GM23248 (cell line): ENCODE results near the gene LLPH. TPM values are rescaled to one million over a fixed set of nuclear protein-coding genes. Genes with fewer than 3 reads are reported as not detected.

Source experiments
- DNase-seq: peaks from one replicate; pipeline ENCODE4 v3.0.0-alpha.2; 2015
- H2AFZ ChIP-seq: fragments of 200-600 bp; sonication (generic); 2 replicates; pipeline ENCODE4 v1.6.1; 2016; ENCODE audit warnings: antibody characterized with exemption
- H3F3A ChIP-seq: fragments of 200-600 bp; sonication (generic); 2 replicates; pipeline ENCODE4 v1.6.1; 2016; ENCODE audit warnings: mild to moderate bottlenecking, antibody characterized with exemption, mixed run types; ENCODE audit not compliant: insufficient read depth
- H3K27ac ChIP-seq: fragments of 200-600 bp; sonication (generic); 2 replicates; pipeline ENCODE4 v1.5.1; 2016; ENCODE audit warnings: mild to moderate bottlenecking
- H3K27me3 ChIP-seq: fragments of 200-600 bp; sonication (generic); replicated peaks from 2 replicates; pipeline ENCODE4 v1.6.1; 2016; ENCODE audit warnings: mild to moderate bottlenecking; ENCODE audit not compliant: insufficient read depth
- H3K36me3 ChIP-seq: fragments of 200-600 bp; sonication (generic); 2 replicates; pipeline ENCODE4 v1.6.1; 2016; ENCODE audit warnings: low read depth, mild to moderate bottlenecking
- H3K4me1 ChIP-seq: fragments of 200-600 bp; sonication (generic); 2 replicates; pipeline ENCODE4 v1.6.1; 2016; ENCODE audit warnings: mild to moderate bottlenecking; ENCODE audit not compliant: insufficient read depth
- H3K4me2 ChIP-seq: fragments of 200-600 bp; sonication (generic); one replicate; pipeline ENCODE4 v1.6.1; 2016; ENCODE audit warnings: mild to moderate bottlenecking; ENCODE audit not compliant: unreplicated experiment
- H3K4me3 ChIP-seq: fragments of 200-600 bp; sonication (generic); 2 replicates; pipeline ENCODE4 v1.5.1; 2016; ENCODE audit warnings: mild to moderate bottlenecking
- H3K79me2 ChIP-seq: fragments of 200-600 bp; sonication (generic); 2 replicates; pipeline ENCODE4 v1.6.1; 2016; ENCODE audit warnings: mild to moderate bottlenecking; ENCODE audit not compliant: insufficient read depth
- H3K9ac ChIP-seq: fragments of 200-600 bp; sonication (generic); 2 replicates; pipeline ENCODE4 v1.6.1; 2016; ENCODE audit warnings: mild to moderate bottlenecking
- H3K9me2 ChIP-seq: fragments of 200-600 bp; sonication (generic); 2 replicates; pipeline ENCODE4 v1.6.1; 2016; ENCODE audit warnings: mixed run types, mild to moderate bottlenecking, moderate library complexity; ENCODE audit not compliant: insufficient read depth
- H3K9me3 ChIP-seq: fragments of 200-600 bp; sonication (generic); one replicate; pipeline ENCODE4 v1.6.1; 2017; ENCODE audit warnings: low read depth
- H4K20me1 ChIP-seq: fragments of 200-600 bp; sonication (generic); 2 replicates; pipeline ENCODE4 v1.6.0; 2016; ENCODE audit not compliant: insufficient read depth
- EZH2 ChIP-seq: fragments of 200-600 bp; sonication (generic); IDR thresholded peaks from 2 replicates; pipeline ENCODE4 v1.6.1; 2018; ENCODE audit warnings: antibody characterized with exemption, mild to moderate bottlenecking; ENCODE audit not compliant: insufficient read depth, poor library complexity, severe bottlenecking
- EZH2phosphoT487 ChIP-seq: fragments of 200-600 bp; sonication (generic); IDR thresholded peaks from 2 replicates; pipeline ENCODE4 v1.6.1; 2018; ENCODE audit warnings: antibody characterized with exemption, moderate library complexity, mild to moderate bottlenecking, low read depth; ENCODE audit not compliant: insufficient read depth
- WGBS, 2 experiments: methylation state at CpG; one replicate each; pipeline ENCODE4 v1.1.6; 2015 to 2017; ENCODE audit warnings: low lambda C conversion rate in 2 of 2, low coverage in 1 of 2; ENCODE audit errors: missing lambda C conversion rate in 2 of 2; 5-methylcytosine and 5-hydroxymethylcytosine counted together
- in situ Hi-C: fragments of 300-500 bp; cut with MboI; formaldehyde crosslinking; loops from 2 replicates; pipeline ENCODE4 v1.15.0; 2020
- polyA plus RNA-seq: library from polyadenylated mRNA; unstranded; fragments of >200 nt; fragmentation: Nextera tagmentation; extraction: Ambion mirVana; gene quantifications from 2 replicates; pipeline ENCODE4 v1.2.1, GENCODE V29; 2016
- total RNA-seq: library from RNA; depleted of rRNA; stranded (reverse); fragments of >200 nt; shearing (Covaris generic); gene quantifications from 2 replicates; pipeline ENCODE4 v1.2.3, GENCODE V29; 2014; rRNA removed

LLPH gene
- total and polyA plus RNA-seq, 2 experiments from 2014 or later = 11.6 to 49.2 TPM

DNA sequence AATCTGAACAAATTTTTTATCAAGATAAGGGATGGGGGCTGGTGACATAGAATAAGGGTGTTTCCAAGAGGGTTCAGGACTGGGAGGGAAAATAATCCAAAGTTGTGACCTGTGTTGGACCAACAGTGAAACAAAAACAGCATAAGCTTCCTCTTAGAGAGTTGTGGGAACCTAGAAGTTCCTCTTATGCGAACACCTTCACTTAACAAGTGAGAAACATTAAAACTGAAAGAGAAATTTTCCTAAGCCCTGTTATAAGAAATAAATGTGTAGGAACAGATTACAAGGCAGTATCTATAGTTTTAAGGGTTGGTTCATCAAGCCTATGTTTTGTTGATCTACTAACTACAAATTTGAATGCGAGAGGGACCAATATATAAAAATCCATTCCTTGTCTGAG, 58.4 kb downstream of the LLPH start:
- Histone ChIP-seq H3K4me3 (no peak overlapping the region), H3K27me3 (no peaks in the 10 kb centered on the region), H2AFZ (no peak overlapping the region), H4K20me1 (no peaks in the 10 kb centered on the region), H3K9me3 (no peaks in the 10 kb centered on the region), H3K9me2 (no peaks in the 10 kb centered on the region), H3K27ac (no peak overlapping the region), H3F3A (no peaks in the 10 kb centered on the region), H3K79me2 (no peaks in the 10 kb centered on the region), H3K4me2 (no peak overlapping the region), H3K4me1 (peaks cover 8% of the 10 kb centered on the region), H3K9ac (no peak overlapping the region), H3K36me3 (no peaks in the 10 kb centered on the region)
- no peak for DNase-seq
- WGBS, 2 experiments = 96% methylated on average over 2 of the region's 2 CpGs
- in situ Hi-C loops = no loop called here
- TF ChIP-seq EZH2 (no peak), EZH2phosphoT487 (no peak)

DNA sequence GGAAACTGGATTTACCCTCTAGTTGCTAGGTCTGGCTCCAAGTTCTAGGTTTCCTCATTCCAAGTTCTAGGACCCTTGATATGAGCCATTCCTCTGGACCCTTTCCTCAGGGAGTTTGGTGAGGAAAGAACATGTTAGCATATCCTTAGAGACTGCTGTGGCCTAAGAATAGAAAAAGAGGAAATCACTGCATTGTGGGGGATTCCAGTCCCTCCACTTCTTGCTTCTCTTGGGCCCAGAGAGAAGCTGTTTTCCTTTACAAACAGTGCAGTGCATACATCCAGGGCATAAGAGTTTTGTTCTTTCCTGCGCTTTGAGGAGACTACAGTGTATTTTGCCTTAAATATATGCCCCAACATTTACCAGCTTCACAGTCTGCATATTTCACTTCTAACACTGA, 59.0 kb downstream of the LLPH start:
- in situ Hi-C loops = no loop called here
- Histone ChIP-seq H3K4me3 (no peak overlapping the region), H3F3A (no peaks in the 10 kb centered on the region), H3K9me3 (no peaks in the 10 kb centered on the region), H3K4me2 (no peak overlapping the region), H3K4me1 (peaks cover 8% of the 10 kb centered on the region), H3K27ac (no peak overlapping the region), H4K20me1 (no peaks in the 10 kb centered on the region), H3K79me2 (no peaks in the 10 kb centered on the region), H3K9ac (no peak overlapping the region), H3K36me3 (no peaks in the 10 kb centered on the region), H3K9me2 (no peaks in the 10 kb centered on the region), H3K27me3 (no peaks in the 10 kb centered on the region), H2AFZ (no peak overlapping the region)
- no peak for DNase-seq
- TF ChIP-seq EZH2 = no peak
- no peak for TF ChIP-seq EZH2phosphoT487
- 97 to 100% methylated on average over 1 of the region's 1 CpG for WGBS, 2 experiments

DNA sequence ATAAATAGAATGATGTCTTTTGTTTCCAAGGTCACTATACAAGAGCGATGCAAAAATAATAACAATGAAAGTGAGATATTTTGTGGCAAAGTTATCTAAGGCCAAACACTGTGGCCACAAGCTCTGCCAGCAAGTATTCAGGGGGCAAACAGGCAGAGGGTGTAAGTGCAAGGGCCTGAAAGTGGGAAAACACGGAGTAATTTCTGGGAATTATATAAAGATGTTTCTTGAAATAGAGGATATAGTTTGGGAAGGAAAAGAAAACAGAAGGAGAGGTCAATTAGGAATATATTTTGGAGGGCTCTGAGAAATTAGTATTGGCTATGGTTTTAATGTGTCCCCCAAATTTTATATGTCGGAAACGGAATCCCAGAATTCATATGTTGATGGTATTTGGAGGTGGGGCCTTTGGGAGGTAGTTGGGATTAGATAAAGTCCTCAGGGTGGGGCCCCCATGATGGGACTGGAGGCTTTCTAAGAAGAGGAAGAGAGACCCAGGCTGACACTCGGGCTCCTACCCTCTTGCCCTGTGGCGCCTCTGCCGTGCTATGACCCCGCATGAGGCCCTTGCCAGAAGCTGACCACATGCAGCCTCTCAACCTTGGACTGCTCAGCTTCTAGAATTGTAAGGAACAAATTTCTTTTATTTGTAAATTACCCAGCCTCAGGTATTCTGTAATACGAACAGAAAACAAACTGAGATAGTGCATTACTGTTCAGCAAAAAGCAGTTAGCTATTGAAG, 60.0 kb downstream of the LLPH start:
- no peaks in the 10 kb centered on the region for H3K9me3 ChIP-seq
- no peak overlapping the region for H3K4me2 ChIP-seq
- 73 to 81% methylated on average over 9 of the region's 9 CpGs for WGBS, 2 experiments
- H4K20me1 ChIP-seq = no peaks in the 10 kb centered on the region
- H3K36me3 ChIP-seq = no peaks in the 10 kb centered on the region
- TF ChIP-seq EZH2 = no peak
- TF ChIP-seq EZH2phosphoT487 = no peak
- no peaks in the 10 kb centered on the region for H3K9me2 ChIP-seq
- H2AFZ ChIP-seq = no peak overlapping the region
- no peak overlapping the region for H3K9ac ChIP-seq
- peaks cover 17% of the 10 kb centered on the region for H3K4me1 ChIP-seq
- DNase-seq = no peak
- H3K79me2 ChIP-seq = no peaks in the 10 kb centered on the region
- no peak overlapping the region for H3K4me3 ChIP-seq
- peaks cover 9% of the 10 kb centered on the region for H3F3A ChIP-seq
- in situ Hi-C loops = no loop called here
- no peaks in the 10 kb centered on the region for H3K27me3 ChIP-seq
- no peak overlapping the region for H3K27ac ChIP-seq

DNA sequence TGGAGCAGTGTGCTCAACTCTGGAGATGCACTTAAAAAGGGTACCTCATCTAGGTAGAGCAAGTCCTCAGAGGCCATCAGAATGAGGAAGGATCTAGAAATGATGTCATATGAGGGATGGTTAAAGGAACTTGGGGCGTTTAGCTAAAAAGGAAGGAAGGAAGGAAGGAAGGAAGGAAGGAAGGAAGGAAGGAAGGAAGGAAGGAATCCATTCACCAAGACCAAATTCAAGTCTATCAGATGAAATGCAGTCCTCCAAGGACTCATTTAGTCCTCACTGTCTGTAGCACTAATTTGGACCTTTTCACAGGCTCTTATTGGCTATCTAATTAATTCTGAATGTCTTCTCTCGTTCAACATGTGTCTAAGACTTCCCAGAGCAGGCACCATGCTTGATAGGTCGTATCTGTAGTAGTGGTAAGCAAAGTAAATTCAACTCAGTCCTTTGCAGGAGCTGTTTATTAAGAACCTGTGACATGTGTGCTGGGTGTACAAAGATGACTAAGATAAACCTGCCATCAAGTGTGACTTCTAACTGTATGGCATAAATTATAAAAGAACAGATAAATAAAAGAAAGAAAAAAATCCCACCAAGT, 63.5 kb downstream of the LLPH start:
- H4K20me1 ChIP-seq = no peaks in the 10 kb centered on the region
- 88 to 92% methylated on average over 3 of the region's 3 CpGs for WGBS, 2 experiments
- no peaks in the 10 kb centered on the region for H3K9me2 ChIP-seq
- in situ Hi-C loops = no loop called here
- no peak overlapping the region for H3K27ac ChIP-seq
- H3K9me3 ChIP-seq = no peaks in the 10 kb centered on the region
- H3K9ac ChIP-seq = no peak overlapping the region
- no peaks in the 10 kb centered on the region for H3K27me3 ChIP-seq
- peaks cover 37% of the 10 kb centered on the region for H3K4me1 ChIP-seq
- H3F3A ChIP-seq = peaks cover 22% of the 10 kb centered on the region
- TF ChIP-seq EZH2phosphoT487 = no peak
- TF ChIP-seq EZH2 = no peak
- H3K36me3 ChIP-seq = no peaks in the 10 kb centered on the region
- H3K4me3 ChIP-seq = no peak overlapping the region
- no peak overlapping the region for H3K4me2 ChIP-seq
- no peaks in the 10 kb centered on the region for H3K79me2 ChIP-seq
- no peak overlapping the region for H2AFZ ChIP-seq
- DNase-seq = no peak

Other genes starting within 250 kb of the LLPH start
- gene TMBIM4, start 39.2 kb upstream of the LLPH start, total RNA-seq = 162 and 184 TPM in 2 replicates
- 276 and 300 TPM in 2 replicates for gene TMBIM4, start 39.2 kb upstream of the LLPH start, polyA plus RNA-seq
- 3.7 and 6.6 TPM in 2 replicates for gene IRAK3, start 58.5 kb upstream of the LLPH start, total RNA-seq
- 3.1 and 3.3 TPM in 2 replicates for gene IRAK3, start 58.5 kb upstream of the LLPH start, polyA plus RNA-seq
- 0.86 and 0.89 TPM in 2 replicates for gene HELB, start 171.7 kb upstream of the LLPH start, total RNA-seq
- gene HELB, start 171.7 kb upstream of the LLPH start, polyA plus RNA-seq = 0.50 and 1.2 TPM in 2 replicates